Measurements from ENCODE around the gene FKBP4.

DNA sequence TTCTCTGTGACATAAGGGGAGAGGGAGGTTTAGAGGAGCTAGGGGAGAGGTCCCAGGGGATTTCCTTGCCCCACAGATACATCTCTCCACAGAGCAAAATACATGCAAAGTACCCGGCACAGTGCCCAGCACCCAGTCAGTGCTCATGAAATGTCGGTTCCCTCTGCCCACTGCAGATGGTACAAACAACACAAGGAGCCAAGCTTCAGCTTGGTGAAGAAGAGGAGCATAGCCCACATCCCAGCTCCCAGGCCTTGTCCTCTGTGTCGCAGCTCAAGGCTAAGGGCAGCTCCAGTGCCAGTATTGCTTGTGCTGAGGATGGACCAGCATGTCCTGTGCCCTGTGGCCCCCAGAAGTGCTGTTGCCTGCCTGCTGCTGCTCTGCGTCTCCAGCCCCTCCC lies 35.0 kb upstream of the FKBP4 start:
- TF ChIP-seq, protein P1, sequence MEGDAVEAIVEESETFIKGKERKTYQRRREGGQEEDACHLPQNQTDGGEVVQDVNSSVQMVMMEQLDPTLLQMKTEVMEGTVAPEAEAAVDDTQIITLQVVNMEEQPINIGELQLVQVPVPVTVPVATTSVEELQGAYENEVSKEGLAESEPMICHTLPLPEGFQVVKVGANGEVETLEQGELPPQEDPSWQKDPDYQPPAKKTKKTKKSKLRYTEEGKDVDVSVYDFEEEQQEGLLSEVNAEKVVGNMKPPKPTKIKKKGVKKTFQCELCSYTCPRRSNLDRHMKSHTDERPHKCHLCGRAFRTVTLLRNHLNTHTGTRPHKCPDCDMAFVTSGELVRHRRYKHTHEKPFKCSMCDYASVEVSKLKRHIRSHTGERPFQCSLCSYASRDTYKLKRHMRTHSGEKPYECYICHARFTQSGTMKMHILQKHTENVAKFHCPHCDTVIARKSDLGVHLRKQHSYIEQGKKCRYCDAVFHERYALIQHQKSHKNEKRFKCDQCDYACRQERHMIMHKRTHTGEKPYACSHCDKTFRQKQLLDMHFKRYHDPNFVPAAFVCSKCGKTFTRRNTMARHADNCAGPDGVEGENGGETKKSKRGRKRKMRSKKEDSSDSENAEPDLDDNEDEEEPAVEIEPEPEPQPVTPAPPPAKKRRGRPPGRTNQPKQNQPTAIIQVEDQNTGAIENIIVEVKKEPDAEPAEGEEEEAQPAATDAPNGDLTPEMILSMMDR (IDR thresholded peaks at IDR 0.05; ENCODE audit: insufficient read depth, low read length): no peak
- TF ChIP-seq GABPA (IDR thresholded peaks at IDR 0.05; ENCODE audit: low read depth) (no peak), POLR2AphosphoS5 (IDR thresholded peaks at IDR 0.05; ENCODE audit: low read depth) (no peak)
- TF ChIP-seq, protein P2, sequence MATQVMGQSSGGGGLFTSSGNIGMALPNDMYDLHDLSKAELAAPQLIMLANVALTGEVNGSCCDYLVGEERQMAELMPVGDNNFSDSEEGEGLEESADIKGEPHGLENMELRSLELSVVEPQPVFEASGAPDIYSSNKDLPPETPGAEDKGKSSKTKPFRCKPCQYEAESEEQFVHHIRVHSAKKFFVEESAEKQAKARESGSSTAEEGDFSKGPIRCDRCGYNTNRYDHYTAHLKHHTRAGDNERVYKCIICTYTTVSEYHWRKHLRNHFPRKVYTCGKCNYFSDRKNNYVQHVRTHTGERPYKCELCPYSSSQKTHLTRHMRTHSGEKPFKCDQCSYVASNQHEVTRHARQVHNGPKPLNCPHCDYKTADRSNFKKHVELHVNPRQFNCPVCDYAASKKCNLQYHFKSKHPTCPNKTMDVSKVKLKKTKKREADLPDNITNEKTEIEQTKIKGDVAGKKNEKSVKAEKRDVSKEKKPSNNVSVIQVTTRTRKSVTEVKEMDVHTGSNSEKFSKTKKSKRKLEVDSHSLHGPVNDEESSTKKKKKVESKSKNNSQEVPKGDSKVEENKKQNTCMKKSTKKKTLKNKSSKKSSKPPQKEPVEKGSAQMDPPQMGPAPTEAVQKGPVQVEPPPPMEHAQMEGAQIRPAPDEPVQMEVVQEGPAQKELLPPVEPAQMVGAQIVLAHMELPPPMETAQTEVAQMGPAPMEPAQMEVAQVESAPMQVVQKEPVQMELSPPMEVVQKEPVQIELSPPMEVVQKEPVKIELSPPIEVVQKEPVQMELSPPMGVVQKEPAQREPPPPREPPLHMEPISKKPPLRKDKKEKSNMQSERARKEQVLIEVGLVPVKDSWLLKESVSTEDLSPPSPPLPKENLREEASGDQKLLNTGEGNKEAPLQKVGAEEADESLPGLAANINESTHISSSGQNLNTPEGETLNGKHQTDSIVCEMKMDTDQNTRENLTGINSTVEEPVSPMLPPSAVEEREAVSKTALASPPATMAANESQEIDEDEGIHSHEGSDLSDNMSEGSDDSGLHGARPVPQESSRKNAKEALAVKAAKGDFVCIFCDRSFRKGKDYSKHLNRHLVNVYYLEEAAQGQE (IDR thresholded peaks at IDR 0.05; ENCODE audit: insufficient replicate concordance, low read depth): no peak

Data from HL-60 (cell line).